Activated T-cell treated with anti-CD3 and anti-CD28 coated beads, Interleukin-2, amount 50 U/mL, for 24 hours (primary cell): ENCODE measurements around the gene MSI2.
A peak's percentile ranks its signal among the peaks of the same experiment; 100 is the strongest.

Source experiments
- DNase-seq: peaks from one replicate; pipeline ENCODE4 v3.0.0-alpha.2; 2020
- H3K27ac Mint-ChIP-seq: 2 replicates; pipeline ENCODE4 v1.8.0; 2020; ENCODE audit warnings: mild to moderate bottlenecking, mixed read lengths
- H3K27me3 Mint-ChIP-seq: 2 replicates; pipeline ENCODE4 v1.8.0; 2020; ENCODE audit warnings: mixed read lengths
- H3K36me3 Mint-ChIP-seq: 2 replicates; pipeline ENCODE4 v1.8.0; 2020; ENCODE audit warnings: low read depth, mixed read lengths
- H3K4me1 Mint-ChIP-seq: 2 replicates; pipeline ENCODE4 v1.8.0; 2020; ENCODE audit warnings: low read depth, mixed read lengths
- H3K4me3 Mint-ChIP-seq: 2 replicates; pipeline ENCODE4 v1.8.0; 2020; ENCODE audit warnings: mild to moderate bottlenecking, moderate library complexity, mixed read lengths
- H3K9me3 Mint-ChIP-seq: 2 replicates; pipeline ENCODE4 v1.8.0; 2020; ENCODE audit warnings: mixed read lengths

Gene MSI2

DNA sequence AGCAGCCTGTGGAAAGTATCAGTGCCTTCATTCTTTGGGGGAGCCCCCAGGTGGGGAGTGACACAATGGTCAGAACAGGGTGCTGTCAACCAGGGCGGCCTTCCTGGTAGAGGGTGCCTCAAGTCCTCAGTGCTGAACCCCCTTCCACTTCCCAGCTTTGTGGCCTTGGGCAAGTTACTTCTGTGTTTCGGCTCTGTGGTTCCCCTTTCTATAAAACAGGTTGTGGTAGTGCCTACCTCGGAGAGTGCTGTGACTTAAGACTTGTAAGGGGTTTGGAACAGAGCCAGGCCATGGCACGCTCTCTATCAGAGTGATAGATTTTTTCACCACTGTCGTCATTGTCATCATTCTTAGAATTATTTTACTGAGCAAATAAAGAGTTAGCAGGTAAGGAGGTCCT, 347.7 kb downstream of the MSI2 start:
- Mint-ChIP-seq H3K4me1 (peaks cover 87% of the 10 kb centered on the region), H3K36me3 (peaks cover 15% of the 10 kb centered on the region), H3K27ac (peak overlapping the region; percentile 91), H3K9me3 (no peaks in the 10 kb centered on the region), H3K27me3 (no peaks in the 10 kb centered on the region), H3K4me3 (peak overlapping the region; percentile 52)
- DNase-seq, result peak; percentile 65

DNA sequence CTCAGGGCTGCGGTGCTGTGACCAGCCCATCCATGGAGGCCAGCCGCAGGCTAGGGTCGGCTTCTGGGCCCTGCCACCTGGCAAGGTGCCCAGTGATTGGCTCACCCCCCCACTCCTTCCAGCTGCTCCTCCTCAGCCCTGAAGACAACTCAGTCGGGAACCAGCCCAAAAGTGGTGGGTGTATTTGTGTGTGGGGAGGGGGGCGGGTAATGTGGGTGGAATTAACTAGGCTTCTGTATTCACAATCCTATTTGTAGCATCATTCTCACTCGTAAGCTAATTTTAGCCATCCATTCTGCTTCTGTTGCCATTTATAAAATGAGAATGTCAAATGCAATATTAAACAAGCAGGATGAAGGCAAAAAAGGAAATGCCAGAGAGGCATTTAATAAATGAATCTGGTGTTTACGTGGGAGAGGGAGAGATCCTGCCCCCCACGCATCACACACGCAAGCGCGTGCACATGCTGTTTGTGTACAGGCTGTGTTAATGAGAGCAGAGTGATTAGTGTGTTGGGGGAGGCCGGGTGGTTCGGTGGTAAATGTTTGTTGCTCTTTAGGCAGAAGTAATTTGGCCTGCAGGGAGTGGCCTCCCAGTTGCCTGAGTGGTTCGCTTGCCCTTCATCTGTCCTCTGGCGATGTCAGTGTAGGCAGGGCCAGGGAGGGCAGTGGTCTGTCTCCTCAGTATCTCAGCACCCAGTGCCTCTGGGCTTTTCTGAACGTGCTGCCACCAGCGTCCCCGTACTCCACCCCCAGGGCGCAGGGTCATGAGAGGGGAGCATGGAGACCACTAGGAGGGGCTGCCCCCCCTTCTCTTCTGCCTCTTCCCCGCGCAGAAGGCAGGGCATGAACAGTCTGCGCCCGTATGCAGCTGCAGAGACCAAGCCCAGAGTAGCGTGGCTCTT, 348.7 kb downstream of the MSI2 start:
- Mint-ChIP-seq H3K9me3 (no peaks in the 10 kb centered on the region), H3K4me1 (peaks cover 83% of the 10 kb centered on the region), H3K27me3 (no peaks in the 10 kb centered on the region), H3K4me3 (peak overlapping the region; percentile 26), H3K36me3 (peaks cover 13% of the 10 kb centered on the region), H3K27ac (peak overlapping the region; percentile 91)
- peak; percentile 49 for DNase-seq

DNA sequence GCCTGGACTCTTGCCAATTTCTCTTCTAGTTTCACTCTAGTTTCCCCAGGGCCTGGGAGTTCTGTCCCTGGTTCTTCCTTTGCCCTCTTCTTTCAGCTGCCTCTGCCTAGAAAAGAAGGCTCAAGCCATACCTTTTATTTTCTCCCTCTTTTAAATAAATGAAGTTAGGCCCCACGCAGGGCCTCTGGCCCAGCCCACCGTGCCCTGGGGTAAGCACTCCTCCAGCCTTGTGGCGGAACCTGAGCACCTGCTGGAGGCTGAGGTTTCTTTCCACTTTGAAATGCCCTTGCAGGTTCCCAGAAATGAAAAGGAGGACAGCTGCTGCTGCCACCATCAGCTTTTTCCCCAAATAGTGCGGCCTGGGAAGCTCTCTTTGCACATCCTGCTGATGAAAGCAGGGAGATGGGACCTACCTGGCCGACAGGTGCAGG, 349.4 kb downstream of the MSI2 start:
- Mint-ChIP-seq H3K4me3 (peak overlapping the region; percentile 26), H3K9me3 (no peaks in the 10 kb centered on the region), H3K27ac (peak overlapping the region; percentile 91), H3K36me3 (peaks cover 7% of the 10 kb centered on the region), H3K27me3 (no peaks in the 10 kb centered on the region), H3K4me1 (peaks cover 76% of the 10 kb centered on the region)
- DNase-seq, result peak; percentile 46

DNA sequence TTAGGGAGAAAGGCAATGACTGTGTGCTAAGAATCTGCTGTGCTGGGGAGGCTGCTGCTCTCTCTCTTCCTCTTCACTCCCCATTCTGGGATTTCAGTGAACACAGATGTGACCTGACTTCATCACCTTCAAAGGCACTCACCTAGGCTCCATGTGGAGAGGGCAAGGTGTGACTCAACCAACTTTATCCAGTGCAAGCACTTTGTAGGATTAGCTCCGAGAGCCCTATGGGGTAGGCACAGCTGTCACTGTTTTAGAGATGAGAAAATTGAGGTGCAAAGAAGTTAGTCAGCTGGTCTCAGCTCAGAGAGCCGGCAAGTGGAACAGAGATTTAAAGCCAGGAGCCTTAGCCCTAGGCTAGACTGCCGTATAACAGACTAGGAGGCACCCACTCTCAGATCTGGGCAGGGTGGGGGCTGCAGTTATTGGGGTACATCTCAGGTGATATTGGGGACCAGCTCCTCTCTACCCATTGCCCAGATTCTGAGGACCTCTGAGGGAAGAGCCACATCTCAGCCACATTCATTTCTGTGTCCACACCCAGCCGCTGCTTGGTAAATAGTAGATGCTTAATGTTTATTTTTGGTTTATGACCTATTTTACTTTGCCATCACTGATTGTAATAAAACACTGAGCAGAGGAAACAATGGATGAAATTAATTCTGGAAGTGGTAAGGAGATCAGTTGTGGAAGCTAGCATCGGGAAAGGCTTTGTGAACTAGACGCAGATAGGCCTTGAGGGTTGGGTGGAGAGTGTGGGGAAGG, 350.0 kb downstream of the MSI2 start:
- Mint-ChIP-seq H3K4me3 (peak overlapping the region; percentile 26), H3K27ac (peak overlapping the region; percentile 91), H3K9me3 (no peaks in the 10 kb centered on the region), H3K36me3 (peaks cover 4% of the 10 kb centered on the region), H3K4me1 (peaks cover 70% of the 10 kb centered on the region), H3K27me3 (no peaks in the 10 kb centered on the region)
- DNase-seq, result no peak

DNA sequence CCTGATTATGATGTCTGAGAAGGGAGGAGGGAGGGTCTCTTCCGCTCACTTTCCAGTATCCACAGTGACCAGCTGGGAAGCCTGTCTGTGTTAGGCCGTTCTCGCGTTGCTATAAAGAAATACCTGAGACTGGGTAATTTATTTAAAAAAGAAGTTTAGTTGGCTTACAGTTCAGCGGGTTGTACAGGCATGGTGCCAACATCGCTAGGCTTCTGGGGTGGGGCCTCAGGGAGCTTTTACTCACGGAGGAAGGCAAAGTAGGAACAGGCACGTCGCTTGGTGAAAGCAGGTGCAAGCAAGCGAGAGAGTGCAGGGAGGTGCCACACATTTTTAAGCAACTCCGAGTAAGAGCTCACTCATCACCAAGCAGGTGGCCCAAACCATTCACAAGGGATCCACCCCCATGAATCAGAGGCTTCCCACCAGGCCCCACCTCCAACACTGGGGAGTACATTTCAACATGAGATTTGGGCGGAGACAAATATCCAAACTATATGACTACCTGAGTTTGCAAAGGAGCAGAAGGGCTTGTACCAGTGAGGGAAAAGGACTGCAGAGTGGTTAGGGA, 351.3 kb downstream of the MSI2 start:
- no peaks in the 10 kb centered on the region for H3K36me3 Mint-ChIP-seq
- no peaks in the 10 kb centered on the region for H3K27me3 Mint-ChIP-seq
- peak overlapping the region; percentile 60 for H3K27ac Mint-ChIP-seq
- no peaks in the 10 kb centered on the region for H3K9me3 Mint-ChIP-seq
- H3K4me1 Mint-ChIP-seq, result peaks cover 65% of the 10 kb centered on the region
- no peak overlapping the region for H3K4me3 Mint-ChIP-seq
- DNase-seq, result no peak

DNA sequence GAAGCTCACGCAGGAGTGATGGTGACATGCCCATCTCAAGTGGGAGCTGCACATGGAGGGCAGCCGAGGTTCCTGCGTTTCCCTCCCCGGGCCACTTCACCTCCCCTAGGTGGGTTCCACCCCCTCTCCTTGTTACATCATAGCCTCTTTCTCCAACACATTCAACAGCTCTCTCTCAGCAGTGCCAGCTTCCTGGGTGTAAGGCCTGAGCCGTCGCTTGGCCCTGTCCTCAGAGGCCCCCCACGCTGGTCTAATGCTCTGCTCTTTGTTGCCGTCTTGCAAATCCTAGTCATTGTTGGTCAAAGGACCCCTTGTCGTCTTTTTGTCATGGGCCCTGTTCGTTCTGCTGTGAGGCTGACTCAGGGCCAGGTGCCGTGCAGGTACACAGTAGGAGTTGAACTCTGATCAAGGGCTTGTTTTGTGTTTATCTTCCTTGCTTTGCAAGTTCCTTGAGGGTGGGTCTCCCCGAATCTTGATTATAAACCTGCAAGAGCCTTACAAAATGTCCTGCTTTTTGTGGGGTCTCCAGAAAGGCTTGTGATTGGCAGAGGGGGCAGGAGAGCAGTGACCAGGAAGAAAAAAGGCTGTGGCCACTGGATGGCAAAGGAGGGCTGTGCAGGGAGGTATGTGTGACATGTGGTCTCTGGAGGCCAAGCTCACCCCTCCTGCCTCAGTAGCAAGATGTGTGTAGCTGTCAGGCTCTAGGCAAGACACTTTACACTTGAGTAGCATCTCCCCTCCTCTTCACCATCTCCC, 352.2 kb downstream of the MSI2 start:
- DNase-seq, result no peak
- H3K27me3 Mint-ChIP-seq, result no peaks in the 10 kb centered on the region
- no peak overlapping the region for H3K4me3 Mint-ChIP-seq
- H3K36me3 Mint-ChIP-seq, result no peaks in the 10 kb centered on the region
- H3K4me1 Mint-ChIP-seq, result peaks cover 61% of the 10 kb centered on the region
- H3K9me3 Mint-ChIP-seq, result no peaks in the 10 kb centered on the region
- peak overlapping the region; percentile 41 for H3K27ac Mint-ChIP-seq

DNA sequence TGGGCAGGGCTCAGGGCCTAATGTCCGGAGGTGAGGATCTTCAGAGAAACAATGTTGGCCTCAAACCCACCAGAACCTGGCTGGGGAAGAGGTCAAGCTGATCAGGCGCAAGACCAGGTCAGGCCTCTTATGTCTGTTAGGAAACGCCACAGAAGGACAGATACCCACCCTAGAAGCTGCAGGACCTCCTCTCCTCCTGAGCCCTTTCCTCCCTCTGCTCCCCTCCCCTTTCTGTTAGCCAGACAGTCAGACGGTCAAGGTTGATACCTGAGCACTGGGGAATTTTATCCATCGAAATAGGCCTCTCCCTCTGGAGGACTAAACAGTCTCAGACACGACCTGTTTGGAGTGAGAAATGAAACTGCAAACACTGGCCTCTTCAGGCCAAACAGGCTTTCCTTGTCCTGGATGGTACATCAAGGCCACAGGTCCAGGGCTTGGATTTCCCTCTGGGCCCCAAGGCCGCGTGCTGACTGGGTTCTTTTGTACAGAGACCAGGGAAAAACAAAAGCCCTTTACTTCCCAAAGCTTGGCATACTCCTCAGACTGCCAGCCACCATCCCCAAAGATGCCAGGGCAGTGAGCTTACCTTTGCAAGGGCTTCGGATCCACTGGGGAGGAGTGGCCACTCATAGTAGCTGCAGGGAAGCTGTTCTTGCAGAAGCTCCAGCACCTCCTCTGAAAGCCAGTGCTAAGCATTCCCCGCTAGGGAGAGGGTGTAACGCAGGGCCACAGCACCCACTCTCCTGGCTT, 353.0 kb downstream of the MSI2 start:
- Mint-ChIP-seq H3K27ac (no peak overlapping the region), H3K36me3 (no peaks in the 10 kb centered on the region), H3K4me1 (peaks cover 54% of the 10 kb centered on the region), H3K4me3 (no peak overlapping the region), H3K9me3 (no peaks in the 10 kb centered on the region), H3K27me3 (no peaks in the 10 kb centered on the region)
- DNase-seq, result no peak

DNA sequence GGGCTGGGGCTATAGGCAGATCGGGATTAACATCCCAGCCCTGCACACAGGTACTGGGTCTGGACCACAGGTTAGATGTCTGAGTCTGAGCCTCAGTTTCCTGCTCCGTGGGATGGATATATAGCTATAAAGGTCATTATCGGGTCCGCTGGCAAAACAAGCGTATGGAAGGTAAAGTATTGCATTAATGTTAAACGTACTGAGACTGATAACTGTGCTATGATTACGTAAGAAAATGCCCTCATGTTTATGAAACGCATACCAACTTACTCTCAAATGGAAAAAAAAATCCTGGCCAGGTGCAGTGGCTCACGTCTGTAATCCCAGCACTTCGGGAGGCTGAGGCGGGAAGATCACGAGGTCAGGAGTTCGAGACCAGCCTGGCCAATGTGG, 353.6 kb downstream of the MSI2 start:
- Mint-ChIP-seq H3K27me3 (no peaks in the 10 kb centered on the region), H3K9me3 (no peaks in the 10 kb centered on the region), H3K4me1 (peaks cover 49% of the 10 kb centered on the region), H3K4me3 (no peak overlapping the region), H3K27ac (no peak overlapping the region), H3K36me3 (no peaks in the 10 kb centered on the region)
- DNase-seq, result no peak

DNA sequence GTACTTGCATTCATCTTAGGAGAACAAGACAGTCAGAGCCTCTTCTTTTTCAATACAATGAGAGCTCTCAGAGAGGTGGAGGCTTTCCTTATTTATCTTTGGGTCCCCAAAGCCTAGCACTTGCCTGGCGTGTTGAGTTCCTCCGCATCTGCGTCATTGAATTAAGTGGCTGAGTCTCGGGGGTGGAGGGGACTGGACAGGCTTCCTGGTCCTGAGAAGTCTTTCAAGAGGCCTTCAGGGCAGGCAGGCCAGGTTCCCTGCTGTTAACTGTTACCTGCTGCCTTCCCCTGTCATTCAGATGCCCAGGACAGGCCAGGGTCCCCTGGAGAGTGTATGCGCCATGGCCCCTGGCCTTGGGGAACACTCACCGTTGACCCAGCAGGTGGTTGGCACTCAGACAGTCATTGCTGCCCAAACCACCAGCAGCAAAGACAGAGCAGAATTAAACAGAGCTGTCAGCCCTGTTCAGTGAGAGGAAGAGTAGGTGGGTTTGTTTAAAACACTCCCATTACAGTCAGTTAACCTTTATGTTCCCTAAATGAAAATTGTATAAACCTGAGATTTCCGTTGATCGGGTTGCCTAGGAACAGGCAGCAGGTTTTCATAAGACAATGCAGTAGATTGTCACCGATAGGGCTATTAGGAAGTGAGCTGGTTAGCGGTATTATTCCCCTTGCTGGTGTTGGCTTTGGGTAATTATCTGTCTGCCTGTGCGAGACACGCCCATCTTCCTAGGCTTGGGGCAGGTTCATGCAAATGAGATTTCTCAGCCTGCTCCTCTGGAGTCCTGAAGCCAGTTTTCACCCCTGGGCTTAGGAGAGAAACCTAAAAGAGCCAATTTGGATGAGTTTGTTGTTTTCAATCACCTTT, 356.1 kb downstream of the MSI2 start:
- peaks cover 23% of the 10 kb centered on the region for H3K36me3 Mint-ChIP-seq
- peaks cover 27% of the 10 kb centered on the region for H3K4me1 Mint-ChIP-seq
- no peak for DNase-seq
- H3K9me3 Mint-ChIP-seq, result no peaks in the 10 kb centered on the region
- H3K4me3 Mint-ChIP-seq, result no peak overlapping the region
- H3K27ac Mint-ChIP-seq, result no peak overlapping the region
- no peaks in the 10 kb centered on the region for H3K27me3 Mint-ChIP-seq

DNA sequence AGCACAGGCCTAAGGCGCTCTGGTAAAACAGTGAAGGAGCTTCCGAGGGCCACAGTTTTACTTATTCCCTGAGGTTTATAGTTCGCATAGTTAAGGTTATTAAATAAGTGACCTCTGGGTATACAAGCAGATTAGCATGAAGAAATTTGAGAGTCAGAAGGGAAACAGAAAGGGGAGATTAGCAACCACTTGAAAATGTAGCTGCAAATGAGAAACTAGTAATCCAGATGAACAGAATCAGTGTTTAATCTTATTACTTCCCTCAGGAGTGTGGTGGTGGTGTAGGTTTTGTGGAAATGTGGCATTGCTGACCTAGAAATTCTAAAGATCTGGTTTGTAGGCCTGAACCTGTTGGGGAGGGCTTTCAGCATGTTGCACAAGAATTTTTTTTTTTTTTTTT, 358.4 kb downstream of the MSI2 start:
- Mint-ChIP-seq H3K9me3 (no peaks in the 10 kb centered on the region), H3K36me3 (peaks cover 37% of the 10 kb centered on the region), H3K4me3 (no peak overlapping the region), H3K27me3 (no peaks in the 10 kb centered on the region), H3K27ac (no peak overlapping the region), H3K4me1 (peaks cover 24% of the 10 kb centered on the region)
- no peak for DNase-seq

DNA sequence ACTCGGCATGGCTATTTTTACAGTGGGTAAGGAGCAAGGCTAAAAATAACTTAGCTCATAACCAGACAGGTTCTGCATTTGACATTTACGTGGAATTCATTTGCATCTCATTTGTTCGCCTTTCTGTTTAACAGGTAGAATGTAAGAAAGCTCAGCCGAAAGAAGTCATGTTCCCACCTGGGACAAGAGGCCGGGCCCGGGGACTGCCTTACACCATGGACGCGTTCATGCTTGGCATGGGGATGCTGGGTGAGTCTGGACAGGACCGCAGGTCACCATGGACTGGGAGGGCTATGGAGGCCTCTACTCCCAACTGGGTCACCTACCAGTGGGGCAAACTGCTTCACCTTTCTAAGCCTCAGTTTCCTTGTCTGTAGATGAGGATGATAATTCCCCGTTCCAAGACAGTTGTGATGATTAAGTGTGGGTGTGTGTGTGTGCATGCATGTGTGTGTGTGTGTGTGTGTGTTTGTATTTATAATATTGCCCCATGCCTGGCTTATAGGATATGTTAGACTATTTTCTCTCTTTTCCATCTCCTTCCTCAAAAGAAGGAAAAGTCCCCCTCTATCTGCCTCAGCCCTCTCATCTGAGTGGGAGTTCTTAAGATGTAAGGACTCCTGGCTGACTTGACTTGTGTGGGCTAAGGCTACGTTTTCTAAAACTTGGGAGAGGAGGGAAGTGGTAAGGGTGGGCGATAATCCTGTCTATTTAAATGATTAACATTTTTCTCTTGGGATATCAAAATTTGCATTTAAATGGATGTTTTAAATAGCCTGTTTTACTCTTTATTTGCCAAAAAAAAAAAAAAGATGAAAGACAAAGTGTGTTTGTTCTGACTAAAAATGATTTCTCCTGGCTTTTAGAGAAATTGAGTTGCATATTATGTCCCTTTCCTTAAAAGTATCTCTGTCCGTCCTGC, 359.8 kb downstream of the MSI2 start:
- Mint-ChIP-seq H3K27ac (no peak overlapping the region), H3K4me3 (no peak overlapping the region)

DNA sequence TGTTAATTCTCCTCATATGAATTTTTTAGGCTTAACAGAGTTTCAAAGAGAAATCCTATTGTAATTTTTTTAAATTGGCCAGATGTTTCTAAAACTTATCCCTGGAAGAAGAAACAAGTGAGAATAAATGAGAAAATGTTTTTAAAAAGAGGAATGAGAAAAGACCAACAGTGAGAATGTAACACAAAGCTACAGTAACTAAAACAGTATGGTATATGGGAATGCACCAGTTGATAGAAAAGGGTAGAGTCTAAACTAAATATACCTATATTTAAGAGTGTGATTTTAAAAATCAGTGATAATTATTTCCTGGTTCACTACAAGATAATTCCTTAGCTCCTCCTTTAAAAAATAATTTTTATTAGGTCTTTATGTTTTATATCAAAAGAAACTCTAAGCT, 360.9 kb downstream of the MSI2 start:
- Mint-ChIP-seq H3K4me1 (peaks cover 20% of the 10 kb centered on the region), H3K27me3 (no peaks in the 10 kb centered on the region), H3K36me3 (peaks cover 47% of the 10 kb centered on the region), H3K4me3 (no peak overlapping the region), H3K9me3 (no peaks in the 10 kb centered on the region), H3K27ac (no peak overlapping the region)
- DNase-seq, result no peak

More for the DNA sequence above, 359.8 kb downstream of the MSI2 start:
- no peak for DNase-seq
- H3K4me1 Mint-ChIP-seq, result peaks cover 22% of the 10 kb centered on the region
- peaks cover 46% of the 10 kb centered on the region for H3K36me3 Mint-ChIP-seq
- H3K27me3 Mint-ChIP-seq, result no peaks in the 10 kb centered on the region
- H3K9me3 Mint-ChIP-seq, result no peaks in the 10 kb centered on the region
